ENCODE data around the gene THPO.

THPO gene

DNA sequence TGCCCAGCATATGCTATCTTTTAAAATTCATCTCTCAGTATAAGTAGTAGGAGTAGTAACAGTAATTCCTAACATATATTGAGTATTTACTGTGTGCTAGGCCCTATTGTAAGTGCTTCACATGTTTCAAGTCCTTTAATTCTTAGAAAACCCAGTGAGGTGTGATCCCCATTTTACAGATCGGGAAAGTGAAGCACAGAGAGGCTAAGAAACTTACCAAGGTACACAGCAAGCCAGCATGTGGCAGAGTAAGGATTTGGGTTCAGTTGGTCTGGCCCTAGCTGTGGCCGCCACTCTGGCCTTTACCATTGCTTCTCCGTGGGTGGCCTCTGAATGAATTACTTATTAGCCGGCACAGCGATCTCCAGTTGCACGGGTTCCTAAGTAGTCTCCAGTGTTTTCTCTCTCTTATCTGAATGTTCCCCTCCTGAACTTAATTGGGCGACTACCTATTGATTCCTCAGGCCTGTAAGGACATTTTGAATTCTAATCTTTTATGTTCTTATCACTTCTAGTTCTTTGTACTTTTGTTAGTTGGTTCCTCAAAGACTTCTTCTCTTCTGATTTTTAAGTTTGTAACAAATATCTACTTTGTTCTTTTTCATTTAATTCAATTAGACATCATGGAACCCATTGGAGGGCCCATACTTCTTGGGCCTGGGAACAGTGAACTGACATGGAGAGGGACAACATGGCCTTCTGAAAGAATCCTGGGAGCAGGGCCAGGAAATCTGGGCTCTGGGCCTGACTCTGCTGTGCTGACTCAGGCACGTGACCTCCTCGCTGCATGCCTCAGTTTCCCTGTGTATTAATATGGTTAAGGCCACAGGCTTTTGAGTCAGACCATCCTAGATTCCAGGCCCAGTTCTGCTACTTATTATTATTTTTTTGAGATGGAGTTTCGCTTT lies 28.2 kb downstream of the THPO start:
- TF ChIP-seq, protein P1, sequence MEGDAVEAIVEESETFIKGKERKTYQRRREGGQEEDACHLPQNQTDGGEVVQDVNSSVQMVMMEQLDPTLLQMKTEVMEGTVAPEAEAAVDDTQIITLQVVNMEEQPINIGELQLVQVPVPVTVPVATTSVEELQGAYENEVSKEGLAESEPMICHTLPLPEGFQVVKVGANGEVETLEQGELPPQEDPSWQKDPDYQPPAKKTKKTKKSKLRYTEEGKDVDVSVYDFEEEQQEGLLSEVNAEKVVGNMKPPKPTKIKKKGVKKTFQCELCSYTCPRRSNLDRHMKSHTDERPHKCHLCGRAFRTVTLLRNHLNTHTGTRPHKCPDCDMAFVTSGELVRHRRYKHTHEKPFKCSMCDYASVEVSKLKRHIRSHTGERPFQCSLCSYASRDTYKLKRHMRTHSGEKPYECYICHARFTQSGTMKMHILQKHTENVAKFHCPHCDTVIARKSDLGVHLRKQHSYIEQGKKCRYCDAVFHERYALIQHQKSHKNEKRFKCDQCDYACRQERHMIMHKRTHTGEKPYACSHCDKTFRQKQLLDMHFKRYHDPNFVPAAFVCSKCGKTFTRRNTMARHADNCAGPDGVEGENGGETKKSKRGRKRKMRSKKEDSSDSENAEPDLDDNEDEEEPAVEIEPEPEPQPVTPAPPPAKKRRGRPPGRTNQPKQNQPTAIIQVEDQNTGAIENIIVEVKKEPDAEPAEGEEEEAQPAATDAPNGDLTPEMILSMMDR (IDR thresholded peaks at IDR 0.05; ENCODE audit: insufficient read depth, low read length, poor library complexity, severe bottlenecking), result no peak
- TF ChIP-seq EZH2phosphoT487 (conservative IDR thresholded peaks at IDR 0.05; ENCODE audit: low read length), result no peak
- H3K27ac ChIP-seq (ENCODE audit: low read depth, low read length), result no peak overlapping the region

DNA sequence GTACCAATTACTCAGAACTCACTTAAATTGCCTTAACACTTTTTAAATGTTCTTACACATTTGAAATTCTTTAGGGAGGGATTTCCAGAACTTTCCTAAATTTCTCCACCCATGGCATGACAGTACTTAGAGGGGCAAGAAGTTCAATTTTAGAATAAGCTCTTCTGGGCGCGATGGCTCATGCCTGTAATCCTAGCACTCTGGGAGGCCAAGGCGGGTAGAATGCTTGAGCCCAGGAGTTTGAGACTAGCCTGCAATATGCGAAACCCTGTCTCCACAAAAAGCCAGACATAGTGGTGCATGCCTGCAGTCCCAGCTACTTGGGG lies 30.0 kb downstream of the THPO start:
- Histone ChIP-seq H3K9me2 (replicated peaks; ENCODE audit: insufficient read depth, low read length) (no peaks in the 10 kb centered on the region), H3K4me2 (ENCODE audit: low read depth, low read length, poor library complexity, severe bottlenecking) (no peak overlapping the region), H2AFZ (ENCODE audit: low read depth, low read length, severe bottlenecking) (no peak overlapping the region), H4K20me1 (ENCODE audit: low read depth, low read length) (no peaks in the 10 kb centered on the region), H3K36me3 (ENCODE audit: low read length) (no peaks in the 10 kb centered on the region), H3K4me3 (ENCODE audit: insufficient read depth, low read length, poor library complexity, severe bottlenecking) (no peak overlapping the region), H3K9me3 (ENCODE audit: insufficient read depth, low read length) (no peaks in the 10 kb centered on the region), H3K79me2 (ENCODE audit: insufficient read depth, low read length) (no peaks in the 10 kb centered on the region), H3K9ac (ENCODE audit: low read length) (no peak overlapping the region), H3F3A (ENCODE audit: insufficient read depth) (no peaks in the 10 kb centered on the region), H3K27me3 (ENCODE audit: low read length) (no peaks in the 10 kb centered on the region), H3K27ac (ENCODE audit: low read depth, low read length) (no peak overlapping the region)
- no peak for TF ChIP-seq EZH2phosphoT487 (conservative IDR thresholded peaks at IDR 0.05; ENCODE audit: low read length)
- TF ChIP-seq, protein P1 (IDR thresholded peaks at IDR 0.05; ENCODE audit: insufficient read depth, low read length, poor library complexity, severe bottlenecking), result no peak

More for the DNA sequence above, 28.2 kb downstream of the THPO start:
- H4K20me1 ChIP-seq (ENCODE audit: low read depth, low read length), result no peaks in the 10 kb centered on the region
- no peak overlapping the region for H3K4me3 ChIP-seq (ENCODE audit: insufficient read depth, low read length, poor library complexity, severe bottlenecking)
- H2AFZ ChIP-seq (ENCODE audit: low read depth, low read length, severe bottlenecking), result no peak overlapping the region
- H3K27me3 ChIP-seq (ENCODE audit: low read length), result no peaks in the 10 kb centered on the region
- no peaks in the 10 kb centered on the region for H3K36me3 ChIP-seq (ENCODE audit: low read length)
- no peak overlapping the region for H3K9ac ChIP-seq (ENCODE audit: low read length)
- no peaks in the 10 kb centered on the region for H3K9me3 ChIP-seq (ENCODE audit: insufficient read depth, low read length)
- H3K79me2 ChIP-seq (ENCODE audit: insufficient read depth, low read length), result no peaks in the 10 kb centered on the region
- H3K9me2 ChIP-seq (replicated peaks; ENCODE audit: insufficient read depth, low read length), result no peaks in the 10 kb centered on the region
- H3F3A ChIP-seq (ENCODE audit: insufficient read depth), result no peaks in the 10 kb centered on the region
- no peak overlapping the region for H3K4me2 ChIP-seq (ENCODE audit: low read depth, low read length, poor library complexity, severe bottlenecking)

DNA sequence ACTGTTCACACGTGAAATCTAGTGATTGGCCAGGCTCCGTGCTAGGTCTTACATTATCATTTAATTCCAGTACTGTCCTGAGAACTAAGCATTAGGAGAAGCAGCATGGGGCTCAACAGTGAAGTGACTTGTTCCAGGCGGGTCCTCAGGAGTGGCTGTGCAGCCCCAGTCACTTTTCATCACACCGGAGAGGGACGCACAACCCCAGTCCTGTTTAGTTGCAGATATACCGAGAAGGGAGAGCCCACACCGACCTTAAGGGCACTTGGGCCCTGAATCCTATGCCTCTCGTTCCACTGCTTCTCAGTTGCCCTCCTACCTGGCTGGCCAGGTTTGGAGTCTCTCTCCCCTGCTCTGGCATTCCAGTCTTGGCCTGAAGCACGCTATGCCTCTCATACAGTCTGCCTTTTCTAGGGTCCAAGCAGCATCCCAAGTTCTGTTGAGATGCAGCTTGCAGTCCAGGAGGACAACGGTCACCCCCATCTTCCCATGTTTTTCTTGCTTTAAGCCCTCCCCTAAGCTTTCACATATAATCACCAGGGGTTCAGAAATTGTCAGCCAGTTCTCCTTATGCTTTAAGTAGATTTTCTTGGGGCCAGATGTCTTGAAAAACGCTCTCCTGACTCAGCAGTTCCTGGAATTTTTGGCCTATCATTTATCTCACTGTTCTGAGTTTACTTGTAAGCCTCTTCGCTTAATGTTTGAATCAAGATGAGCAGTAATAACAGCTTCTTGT lies 30.5 kb downstream of the THPO start:
- H3K9ac ChIP-seq (ENCODE audit: low read length), result no peak overlapping the region
- no peaks in the 10 kb centered on the region for H3K36me3 ChIP-seq (ENCODE audit: low read length)

More for the DNA sequence above, 30.5 kb downstream of the THPO start:
- H3F3A ChIP-seq (ENCODE audit: insufficient read depth), result no peaks in the 10 kb centered on the region
- no peaks in the 10 kb centered on the region for H3K9me3 ChIP-seq (ENCODE audit: insufficient read depth, low read length)
- no peak overlapping the region for H3K4me2 ChIP-seq (ENCODE audit: low read depth, low read length, poor library complexity, severe bottlenecking)
- no peaks in the 10 kb centered on the region for H3K9me2 ChIP-seq (replicated peaks; ENCODE audit: insufficient read depth, low read length)
- no peak overlapping the region for H3K27ac ChIP-seq (ENCODE audit: low read depth, low read length)
- no peaks in the 10 kb centered on the region for H3K27me3 ChIP-seq (ENCODE audit: low read length)
- no peak for TF ChIP-seq EZH2phosphoT487 (conservative IDR thresholded peaks at IDR 0.05; ENCODE audit: low read length)
- H3K79me2 ChIP-seq (ENCODE audit: insufficient read depth, low read length), result no peaks in the 10 kb centered on the region
- H3K4me3 ChIP-seq (ENCODE audit: insufficient read depth, low read length, poor library complexity, severe bottlenecking), result no peak overlapping the region
- no peaks in the 10 kb centered on the region for H4K20me1 ChIP-seq (ENCODE audit: low read depth, low read length)
- no peak overlapping the region for H2AFZ ChIP-seq (ENCODE audit: low read depth, low read length, severe bottlenecking)

Measured in SU-DHL-6 (cell line).